KMS-11 (cell line): Measurements from ENCODE around the gene GTSE1.

Source experiments
- H2AFZ ChIP-seq: fragments of 200-600 bp; sonication (generic); 2 replicates; pipeline ENCODE4 v1.6.1; 2016; ENCODE audit warnings: antibody characterized with exemption, mixed run types, low read depth
- H3K27ac ChIP-seq: fragments of 200-600 bp; sonication (generic); 2 replicates; pipeline ENCODE4 v1.6.1; 2016; ENCODE audit warnings: mild to moderate bottlenecking, mixed run types
- H3K27me3 ChIP-seq: fragments of 200-600 bp; sonication (generic); 2 replicates; pipeline ENCODE4 v1.6.1; 2017; ENCODE audit warnings: mild to moderate bottlenecking, low read depth, mixed run types, moderate library complexity; ENCODE audit not compliant: insufficient read depth
- H3K36me3 ChIP-seq: fragments of 200-600 bp; sonication (generic); 2 replicates; pipeline ENCODE4 v1.6.1; 2017; ENCODE audit warnings: mild to moderate bottlenecking, mixed run types; ENCODE audit not compliant: insufficient read depth
- H3K4me1 ChIP-seq: fragments of 200-600 bp; sonication (generic); 2 replicates; pipeline ENCODE4 v1.6.1; 2016; ENCODE audit warnings: mild to moderate bottlenecking, low read depth, mixed run types; ENCODE audit not compliant: poor library complexity, severe bottlenecking
- H3K4me2 ChIP-seq: fragments of 200-600 bp; sonication (generic); 2 replicates; pipeline ENCODE4 v1.7.0; 2016; ENCODE audit warnings: mild to moderate bottlenecking, mixed run types
- H3K4me3 ChIP-seq: fragments of 200-600 bp; sonication (generic); IDR thresholded peaks from 2 replicates; pipeline ENCODE4 v1.6.1; 2017; ENCODE audit warnings: low read depth, low read length, mixed read lengths; ENCODE audit not compliant: insufficient read depth
- H3K79me2 ChIP-seq: fragments of 200-600 bp; sonication (generic); 2 replicates; pipeline ENCODE4 v1.6.1; 2016; ENCODE audit warnings: low read depth, mixed run types; ENCODE audit not compliant: insufficient read depth
- H3K9ac ChIP-seq: fragments of 200-600 bp; sonication (generic); 2 replicates; pipeline ENCODE4 v1.6.1; 2016; ENCODE audit warnings: mild to moderate bottlenecking, mixed run types
- H4K20me1 ChIP-seq: fragments of 200-600 bp; sonication (generic); 2 replicates; pipeline ENCODE4 v1.6.1; 2016; ENCODE audit warnings: mild to moderate bottlenecking, mixed run types; ENCODE audit not compliant: insufficient read depth
- TF ChIP-seq, protein P1 (sequence below): fragments of 200-600 bp; sonication (generic); conservative IDR thresholded peaks from 2 replicates; pipeline ENCODE4 v1.6.1; 2017; ENCODE audit warnings: low read depth, mild to moderate bottlenecking, antibody characterized with exemption, low read length, moderate library complexity, mixed read lengths

Gene GTSE1

GRCh38 chr22:46338636-46339035 lies 42.0 kb downstream of the GTSE1 start:
- no peak overlapping the region for H2AFZ ChIP-seq
- H3K79me2 ChIP-seq = peaks cover 26% of the 10 kb centered on the region
- no peaks in the 10 kb centered on the region for H3K36me3 ChIP-seq
- no peaks in the 10 kb centered on the region for H4K20me1 ChIP-seq
- TF ChIP-seq, protein P1, sequence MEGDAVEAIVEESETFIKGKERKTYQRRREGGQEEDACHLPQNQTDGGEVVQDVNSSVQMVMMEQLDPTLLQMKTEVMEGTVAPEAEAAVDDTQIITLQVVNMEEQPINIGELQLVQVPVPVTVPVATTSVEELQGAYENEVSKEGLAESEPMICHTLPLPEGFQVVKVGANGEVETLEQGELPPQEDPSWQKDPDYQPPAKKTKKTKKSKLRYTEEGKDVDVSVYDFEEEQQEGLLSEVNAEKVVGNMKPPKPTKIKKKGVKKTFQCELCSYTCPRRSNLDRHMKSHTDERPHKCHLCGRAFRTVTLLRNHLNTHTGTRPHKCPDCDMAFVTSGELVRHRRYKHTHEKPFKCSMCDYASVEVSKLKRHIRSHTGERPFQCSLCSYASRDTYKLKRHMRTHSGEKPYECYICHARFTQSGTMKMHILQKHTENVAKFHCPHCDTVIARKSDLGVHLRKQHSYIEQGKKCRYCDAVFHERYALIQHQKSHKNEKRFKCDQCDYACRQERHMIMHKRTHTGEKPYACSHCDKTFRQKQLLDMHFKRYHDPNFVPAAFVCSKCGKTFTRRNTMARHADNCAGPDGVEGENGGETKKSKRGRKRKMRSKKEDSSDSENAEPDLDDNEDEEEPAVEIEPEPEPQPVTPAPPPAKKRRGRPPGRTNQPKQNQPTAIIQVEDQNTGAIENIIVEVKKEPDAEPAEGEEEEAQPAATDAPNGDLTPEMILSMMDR = no peak
- H3K4me2 ChIP-seq = no peak overlapping the region
- no peak overlapping the region for H3K9ac ChIP-seq
- peaks cover 18% of the 10 kb centered on the region for H3K4me1 ChIP-seq
- no peak overlapping the region for H3K27ac ChIP-seq
- H3K4me3 ChIP-seq = no peak overlapping the region
- H3K27me3 ChIP-seq = no peaks in the 10 kb centered on the region

DNA sequence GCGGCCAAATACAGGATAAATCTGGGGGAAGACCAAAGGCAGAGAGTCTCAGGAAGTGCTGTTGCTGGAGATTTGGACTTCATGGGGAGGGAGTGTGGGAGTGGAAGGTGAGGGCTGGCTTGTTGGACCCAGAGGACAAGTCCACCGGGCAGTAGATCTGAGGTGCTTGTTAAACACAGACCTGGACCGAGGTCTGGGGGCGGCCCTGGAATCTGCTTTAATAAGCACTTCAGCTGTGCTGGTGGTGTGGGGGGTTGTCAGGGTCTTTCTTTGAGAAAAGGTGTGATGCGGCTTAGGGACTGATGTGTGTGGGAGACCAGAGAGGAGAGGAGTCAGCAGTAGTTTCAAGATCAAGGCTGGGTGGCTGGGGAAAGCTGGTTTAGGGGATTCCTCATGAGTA lies 43.3 kb downstream of the GTSE1 start:
- no peak overlapping the region for H3K4me3 ChIP-seq
- no peaks in the 10 kb centered on the region for H3K27me3 ChIP-seq
- H3K4me1 ChIP-seq = peaks cover 9% of the 10 kb centered on the region
- H3K27ac ChIP-seq = no peak overlapping the region
- H3K9ac ChIP-seq = no peak overlapping the region
- no peak overlapping the region for H3K4me2 ChIP-seq
- TF ChIP-seq, protein P1 = no peak
- H2AFZ ChIP-seq = no peak overlapping the region
- H3K79me2 ChIP-seq = peaks cover 26% of the 10 kb centered on the region
- no peaks in the 10 kb centered on the region for H3K36me3 ChIP-seq
- no peaks in the 10 kb centered on the region for H4K20me1 ChIP-seq

DNA sequence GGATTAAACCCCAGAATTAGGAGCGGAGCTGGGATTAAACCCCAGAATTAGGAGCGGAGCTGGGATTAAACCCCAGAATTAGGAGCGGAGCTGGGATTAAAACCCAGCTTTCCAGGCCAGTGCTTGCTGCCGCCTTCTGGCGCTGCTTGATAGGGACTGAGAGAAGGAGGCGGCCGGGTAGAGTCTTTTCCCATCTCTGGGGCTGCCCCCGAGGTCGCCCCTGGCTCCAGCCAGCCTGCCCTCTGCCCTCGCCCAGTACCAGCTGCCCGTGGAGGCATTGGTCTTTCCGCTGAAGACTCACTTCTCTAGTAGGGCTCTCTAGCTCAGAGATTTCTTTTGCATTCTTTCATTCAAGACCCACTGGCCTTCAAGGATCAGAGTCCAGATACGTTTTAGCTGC lies 44.0 kb downstream of the GTSE1 start:
- Histone ChIP-seq H4K20me1 (no peaks in the 10 kb centered on the region), H2AFZ (no peak overlapping the region), H3K4me2 (no peak overlapping the region), H3K36me3 (no peaks in the 10 kb centered on the region), H3K4me3 (no peak overlapping the region), H3K9ac (no peak overlapping the region), H3K4me1 (peaks cover 9% of the 10 kb centered on the region), H3K79me2 (peaks cover 26% of the 10 kb centered on the region), H3K27me3 (no peaks in the 10 kb centered on the region), H3K27ac (no peak overlapping the region)
- TF ChIP-seq, protein P1 = no peak

- Histone ChIP-seq H3K79me2 (no peaks in the 10 kb centered on the region), H3K4me1 (no peaks in the 10 kb centered on the region), H3K4me3 (no peak overlapping the region), H3K27ac (no peak overlapping the region), H3K36me3 (no peaks in the 10 kb centered on the region), H4K20me1 (no peaks in the 10 kb centered on the region), H3K9ac (no peak overlapping the region), H3K27me3 (no peaks in the 10 kb centered on the region), H2AFZ (no peak overlapping the region), H3K4me2 (no peak overlapping the region)
- TF ChIP-seq, protein P1 = no peak
Measured at GRCh38 chr22:46346680-46347405, 50.2 kb downstream of the GTSE1 start.
